ENCODE results near the gene WNT1. TPM values are rescaled to one million over a fixed set of nuclear protein-coding genes. Genes with fewer than 3 reads are reported as not detected.

Gene WNT1
- not detected for total RNA-seq

- Histone ChIP-seq H3K9me3 (no peaks in the 10 kb centered on the region), H3K4me3 (peak within 1 kb of the TSS; percentile 33 to 37), H3K36me3 (no peaks in the 10 kb centered on the region), H3K27me3 (peaks cover 11% of the 10 kb centered on the region), H3K4me1 (peaks cover 47% of the 10 kb centered on the region), H3K27ac (no peak within 1 kb of the TSS)
- TF ChIP-seq POLR2AphosphoS5 (IDR thresholded peaks at IDR 0.05; ENCODE audit: insufficient read depth in 1 of 2, low read depth in 1 of 2) = no peak
- TF ChIP-seq POLR2A (IDR thresholded peaks at IDR 0.05) = no peak
- no peak for TF ChIP-seq CTCF (IDR thresholded peaks at IDR 0.05)
- intact Hi-C loops (cut with DNase I) = no loop called here
- DNase-seq (ENCODE audit: extremely low spot score in 2 of 2) = no peak
These were observed at the start of gene WNT1 for GRCh38 chr12:48978291-48978740. Gene WNT1 (plus strand): TSS chr12:48978322. CDS start chr12:48978651, 329 bp downstream.

GRCh38 chr12:48929551-48929950, 48.6 kb upstream of the WNT1 start:
- no peak for DNase-seq (ENCODE audit: extremely low spot score in 2 of 2)
- Histone ChIP-seq H3K4me3 (no peak overlapping the region), H3K36me3 (peaks cover 0 to 18% of the 10 kb centered on the region in 2 donors), H3K27ac (no peak overlapping the region), H3K27me3 (no peaks in the 10 kb centered on the region), H3K4me1 (peaks cover 10% of the 10 kb centered on the region), H3K9me3 (no peaks in the 10 kb centered on the region)
- intact Hi-C loops (cut with DNase I) = no loop called here
- TF ChIP-seq POLR2AphosphoS5 (IDR thresholded peaks at IDR 0.05; ENCODE audit: insufficient read depth in 1 of 2, low read depth in 1 of 2) = no peak
- TF ChIP-seq CTCF (IDR thresholded peaks at IDR 0.05) = no peak
- TF ChIP-seq POLR2A (IDR thresholded peaks at IDR 0.05) = no peak

- TF ChIP-seq POLR2AphosphoS5 (IDR thresholded peaks at IDR 0.05; ENCODE audit: insufficient read depth in 1 of 2, low read depth in 1 of 2) (no peak), CTCF (IDR thresholded peaks at IDR 0.05) (no peak), POLR2A (IDR thresholded peaks at IDR 0.05) (no peak)
- intact Hi-C loops (cut with DNase I) = no loop called here
- Histone ChIP-seq H3K27ac (no peak overlapping the region), H3K36me3 (peaks cover 0 to 18% of the 10 kb centered on the region in 2 donors), H3K27me3 (no peaks in the 10 kb centered on the region), H3K4me1 (peaks cover 5% of the 10 kb centered on the region), H3K9me3 (no peaks in the 10 kb centered on the region), H3K4me3 (no peak overlapping the region)
- no peak for DNase-seq (ENCODE audit: extremely low spot score in 2 of 2)
These were observed 47.6 kb upstream of the WNT1 start for GRCh38 chr12:48930475-48930874.

GRCh38 chr12:48932878-48933277, 45.2 kb upstream of the WNT1 start:
- TF ChIP-seq CTCF (IDR thresholded peaks at IDR 0.05) (no peak), POLR2AphosphoS5 (IDR thresholded peaks at IDR 0.05; ENCODE audit: insufficient read depth in 1 of 2, low read depth in 1 of 2) (no peak), POLR2A (IDR thresholded peaks at IDR 0.05) (no peak)

GRCh38 chr12:48933664-48934311, 44.3 kb upstream of the WNT1 start:
- intact Hi-C loops (cut with DNase I) = no loop called here

More at GRCh38 chr12:48932878-48933277, 45.2 kb upstream of the WNT1 start:
- H3K27me3 ChIP-seq = no peaks in the 10 kb centered on the region
- H3K4me3 ChIP-seq = no peak overlapping the region
- no peak overlapping the region for H3K27ac ChIP-seq
- peaks cover 0 to 18% of the 10 kb centered on the region in 2 donors for H3K36me3 ChIP-seq
- no peaks in the 10 kb centered on the region for H3K9me3 ChIP-seq
- DNase-seq (ENCODE audit: extremely low spot score in 2 of 2) = no peak
- no peaks in the 10 kb centered on the region for H3K4me1 ChIP-seq
- intact Hi-C loops (cut with DNase I) = no loop called here

More at GRCh38 chr12:48933664-48934311, 44.3 kb upstream of the WNT1 start:
- TF ChIP-seq POLR2AphosphoS5 (IDR thresholded peaks at IDR 0.05; ENCODE audit: insufficient read depth in 1 of 2, low read depth in 1 of 2) = no peak
- no peak for TF ChIP-seq POLR2A (IDR thresholded peaks at IDR 0.05)
- TF ChIP-seq CTCF (IDR thresholded peaks at IDR 0.05) = no peak
- Histone ChIP-seq H3K27me3 (no peaks in the 10 kb centered on the region), H3K9me3 (no peaks in the 10 kb centered on the region), H3K4me3 (no peak overlapping the region), H3K36me3 (peaks cover 0 to 25% of the 10 kb centered on the region in 2 donors), H3K4me1 (no peaks in the 10 kb centered on the region), H3K27ac (no peak overlapping the region)
- no peak for DNase-seq (ENCODE audit: extremely low spot score in 2 of 2)
